Measurements from ENCODE around the gene C10orf88.

Gene C10orf88

GRCh38 chr10:122939133-122939855 lies 14.7 kb downstream of the C10orf88 start:
- TF ChIP-seq SIN3A (IDR thresholded peaks at IDR 0.05; ENCODE audit: borderline replicate concordance, insufficient read depth, low read length) (no peak), POLR2AphosphoS5 (IDR thresholded peaks at IDR 0.05; ENCODE audit: low read depth, low read length) (no peak), TAF1 (IDR thresholded peaks at IDR 0.05; ENCODE audit: borderline replicate concordance, insufficient read depth, low read length) (no peak), FOXP2 (optimal IDR thresholded peaks at IDR 0.05; ENCODE audit: borderline replicate concordance, extremely low read depth, extremely low read length, insufficient read depth) (no peak), REST (IDR thresholded peaks at IDR 0.05; ENCODE audit: insufficient read depth in 1 of 2, low read depth in 2 of 2, low read length in 2 of 2) (no peak)

- TF ChIP-seq POLR2AphosphoS5 (IDR thresholded peaks at IDR 0.05; ENCODE audit: low read depth, low read length) (no peak), REST (IDR thresholded peaks at IDR 0.05; ENCODE audit: insufficient read depth in 1 of 2, low read depth in 2 of 2, low read length in 2 of 2) (no peak), FOXP2 (optimal IDR thresholded peaks at IDR 0.05; ENCODE audit: borderline replicate concordance, extremely low read depth, extremely low read length, insufficient read depth) (no peak), SIN3A (IDR thresholded peaks at IDR 0.05; ENCODE audit: borderline replicate concordance, insufficient read depth, low read length) (no peak), TAF1 (IDR thresholded peaks at IDR 0.05; ENCODE audit: borderline replicate concordance, insufficient read depth, low read length) (no peak)
Observed at GRCh38 chr10:122931088-122931906, 22.7 kb downstream of the C10orf88 start.

GRCh38 chr10:122930140-122930539 lies 23.9 kb downstream of the C10orf88 start:
- TF ChIP-seq POLR2AphosphoS5 (IDR thresholded peaks at IDR 0.05; ENCODE audit: low read depth, low read length) (no peak), FOXP2 (optimal IDR thresholded peaks at IDR 0.05; ENCODE audit: borderline replicate concordance, extremely low read depth, extremely low read length, insufficient read depth) (no peak), SIN3A (IDR thresholded peaks at IDR 0.05; ENCODE audit: borderline replicate concordance, insufficient read depth, low read length) (no peak), TAF1 (IDR thresholded peaks at IDR 0.05; ENCODE audit: borderline replicate concordance, insufficient read depth, low read length) (no peak), REST (IDR thresholded peaks at IDR 0.05; ENCODE audit: insufficient read depth in 1 of 2, low read depth in 2 of 2, low read length in 2 of 2) (no peak)

DNA sequence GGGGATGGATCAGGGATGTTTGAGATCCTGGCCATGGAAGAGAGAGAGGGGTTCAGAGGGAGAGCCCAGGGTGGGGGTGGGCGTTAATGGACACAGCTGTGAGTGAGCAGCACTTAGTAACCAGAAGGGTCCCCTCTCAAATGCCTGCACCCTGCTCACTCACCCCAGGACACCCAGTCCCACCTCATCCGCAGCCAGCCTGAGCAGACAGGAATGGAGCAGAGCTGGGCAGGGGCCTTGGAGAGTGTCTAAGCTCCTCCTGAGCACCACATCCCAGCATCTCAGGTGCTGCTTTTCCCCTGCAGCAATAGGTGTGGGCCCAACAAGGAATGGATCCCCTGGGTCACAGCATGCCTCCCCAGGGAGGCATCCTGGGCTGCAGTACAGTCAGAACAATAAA lies 38.3 kb downstream of the C10orf88 start:
- TF ChIP-seq FOXP2 (optimal IDR thresholded peaks at IDR 0.05; ENCODE audit: borderline replicate concordance, extremely low read depth, extremely low read length, insufficient read depth) (no peak), SIN3A (IDR thresholded peaks at IDR 0.05; ENCODE audit: borderline replicate concordance, insufficient read depth, low read length) (no peak), TAF1 (IDR thresholded peaks at IDR 0.05; ENCODE audit: borderline replicate concordance, insufficient read depth, low read length) (no peak), REST (IDR thresholded peaks at IDR 0.05; ENCODE audit: insufficient read depth in 1 of 2, low read depth in 2 of 2, low read length in 2 of 2) (no peak)

Measured in PFSK-1 (cell line).